HG02623 (cell line): ENCODE data around the gene MAGEB16.

Source experiments
- ATAC-seq: cut with Tn5 transposase; IDR thresholded peaks from one replicate; pipeline ENCODE4 v1.9.1; 2021; ENCODE audit warnings: moderate library complexity; ENCODE audit not compliant: unreplicated experiment

The MAGEB16 gene

DNA sequence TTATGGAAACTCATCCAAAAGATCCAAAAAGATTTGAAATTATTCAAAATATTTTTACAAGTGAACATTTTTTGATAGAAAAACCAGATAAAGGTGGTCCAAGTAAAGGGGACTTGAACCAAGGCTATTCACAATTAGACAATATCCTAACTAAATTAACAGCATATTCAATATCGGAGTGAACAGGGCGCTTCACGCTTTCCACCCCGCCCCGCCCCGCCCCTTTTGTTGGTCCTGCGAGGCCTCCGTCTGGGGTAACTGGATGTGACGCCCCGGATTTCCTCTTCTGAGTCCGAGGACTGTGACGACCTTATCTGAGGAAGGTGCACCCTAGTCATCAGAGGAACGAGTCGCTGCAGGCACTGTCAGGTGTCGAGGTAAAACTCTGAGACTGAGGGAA is at the start of gene MAGEB16:
MAGEB16 (plus strand) TSS at position 301 of the 400 bp plus-strand sequence. CDS start 3,855 bp downstream, outside the sequence.
- ATAC-seq: no peak

DNA sequence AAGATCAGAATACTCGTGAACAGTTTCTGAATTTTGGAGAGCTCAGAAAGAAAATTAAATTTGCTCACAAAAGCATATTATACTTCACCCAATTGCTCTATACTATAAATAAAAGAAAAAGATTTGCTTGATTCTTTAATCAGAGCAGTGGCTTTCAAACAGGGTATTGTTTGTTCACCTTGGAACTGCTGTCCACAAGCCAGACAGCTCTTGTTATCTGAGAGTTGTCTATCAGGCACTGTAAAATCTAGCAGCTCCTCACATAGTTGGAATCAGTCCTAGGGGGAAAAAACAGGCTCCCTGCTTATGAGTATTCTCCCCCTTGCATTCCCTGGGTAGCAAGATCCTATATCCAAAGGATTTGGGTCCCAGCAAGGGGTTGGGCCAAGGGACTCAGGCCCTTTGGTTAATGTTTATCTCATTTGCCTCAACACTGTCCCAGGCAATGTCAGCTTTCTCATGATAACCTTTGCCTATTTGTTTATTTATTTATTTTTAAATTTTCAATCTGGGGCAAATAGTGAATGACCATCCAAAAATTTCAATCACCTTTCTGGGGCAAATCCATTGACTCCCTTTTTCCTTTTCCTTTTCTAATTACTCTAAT is 24.1 kb upstream of the MAGEB16 start:
- ATAC-seq: no peak

DNA sequence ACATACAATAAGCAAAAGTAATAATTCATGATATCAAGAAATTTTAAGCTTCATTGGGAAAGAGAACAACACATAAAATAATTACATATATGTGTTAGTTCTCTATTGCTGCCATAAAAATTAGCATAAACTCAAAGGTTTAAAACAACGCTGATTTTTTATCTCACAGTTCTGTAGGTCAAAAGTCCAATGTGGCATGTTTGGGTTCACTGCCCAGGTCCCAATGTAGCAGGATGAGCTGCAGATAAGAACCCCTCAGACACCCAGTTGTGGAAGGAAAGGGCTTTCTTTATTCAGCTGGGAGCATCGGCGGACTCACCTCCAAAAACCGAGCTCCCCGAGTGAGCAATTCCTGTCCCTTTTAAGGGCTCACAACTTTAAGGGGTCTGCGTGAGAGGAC is 13.1 kb upstream of the MAGEB16 start:
- ATAC-seq: no peak

DNA sequence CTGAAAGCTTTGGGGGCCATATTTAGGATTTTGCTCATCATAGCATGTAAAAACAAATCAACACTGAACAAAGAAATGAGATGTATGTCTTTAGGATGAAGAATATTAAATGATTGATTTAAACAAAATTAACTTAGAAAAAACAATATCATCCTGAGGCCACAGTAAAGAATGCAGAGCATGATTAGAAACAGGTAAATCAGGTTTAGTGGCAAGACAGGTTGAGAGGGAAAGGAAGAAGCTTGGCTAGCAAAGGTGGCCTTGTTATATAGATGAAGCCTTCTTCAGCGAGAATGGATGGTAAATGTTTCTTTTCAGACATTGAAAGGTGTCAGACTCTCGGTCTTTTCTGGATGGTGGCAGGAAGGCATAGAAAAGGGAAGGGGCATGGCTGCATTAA is 11.9 kb upstream of the MAGEB16 start:
- ATAC-seq: no peak

GRCh38 chrX:35787867-35788266 is 10.3 kb upstream of the MAGEB16 start:
- no peak for ATAC-seq

GRCh38 chrX:35800474-35800873 is 2.3 kb downstream of the MAGEB16 start:
- no peak for ATAC-seq

DNA sequence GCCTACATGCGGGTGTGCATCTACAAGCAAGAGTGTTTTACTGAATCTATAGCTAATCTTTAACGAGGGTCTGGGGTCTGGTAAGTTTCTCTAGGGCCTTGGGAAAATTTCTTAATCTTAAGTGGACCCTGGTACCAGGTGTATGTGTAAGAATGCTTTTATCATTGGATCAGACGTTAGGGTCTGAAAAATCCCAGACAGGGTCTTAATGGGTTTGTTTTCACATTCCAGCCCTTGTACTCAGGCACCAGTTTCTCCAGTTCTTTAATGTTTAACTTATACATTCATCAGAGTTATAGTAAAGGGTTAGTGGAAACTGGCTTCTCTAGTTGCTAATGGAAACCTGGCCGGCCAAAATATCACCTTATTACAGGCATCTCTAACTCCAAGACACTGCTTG is 11.6 kb downstream of the MAGEB16 start:
- no peak for ATAC-seq

DNA sequence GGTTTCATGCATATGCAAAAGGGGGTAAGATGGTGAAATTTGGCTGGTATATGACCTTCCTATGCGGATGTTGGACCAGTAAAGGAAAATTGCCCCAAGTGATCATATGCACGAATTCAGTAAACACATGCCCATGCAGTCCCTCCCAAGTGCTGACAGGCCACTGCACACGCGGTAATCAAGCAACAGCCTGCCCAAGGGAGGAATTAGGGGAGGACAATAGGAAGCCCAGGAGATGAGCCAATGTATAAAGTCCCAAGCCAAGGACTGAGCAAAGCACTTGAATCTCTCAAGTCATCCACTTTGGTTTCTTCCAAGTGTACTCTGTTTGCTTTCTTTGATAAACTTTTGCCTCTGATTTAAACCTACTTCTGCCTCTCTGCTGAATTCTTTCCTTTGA is 21.1 kb downstream of the MAGEB16 start:
- ATAC-seq: no peak

- no peak for ATAC-seq
Observed at GRCh38 chrX:35826503-35826902, 28.4 kb downstream of the MAGEB16 start.

- no peak for ATAC-seq
Observed at GRCh38 chrX:35829501-35829900, 31.4 kb downstream of the MAGEB16 start.

- no peak for ATAC-seq
Observed at GRCh38 chrX:35841872-35842271, 43.7 kb downstream of the MAGEB16 start.

DNA sequence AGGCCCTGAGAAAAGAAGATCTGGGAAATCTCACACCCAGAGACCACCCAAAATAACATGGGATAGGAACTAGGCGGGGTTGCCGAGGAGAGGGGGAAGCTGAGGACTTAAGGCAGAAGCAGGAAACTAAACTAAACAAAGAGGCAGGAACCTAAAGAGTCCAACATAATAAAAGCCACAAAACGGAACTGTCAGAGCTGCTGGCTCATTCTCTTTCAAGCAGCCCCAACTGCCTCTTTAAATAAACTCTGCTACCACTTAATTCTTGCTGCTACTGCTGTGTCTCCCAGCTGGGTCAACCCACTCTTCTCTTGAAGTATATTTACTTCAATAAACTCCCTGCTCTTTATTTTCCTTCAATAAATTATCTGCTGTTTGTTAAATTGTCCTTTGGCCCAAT is 44.5 kb downstream of the MAGEB16 start:
- no peak for ATAC-seq

GRCh38 chrX:35847736-35848135 is 49.6 kb downstream of the MAGEB16 start:
- ATAC-seq: no peak
